Measurements from ENCODE around the gene GID4. TPM values are rescaled to one million over a fixed set of nuclear protein-coding genes. Genes with fewer than 3 reads are reported as not detected.
A peak's percentile ranks its signal among the peaks of the same experiment; 100 is the strongest.

The GID4 gene
- total and polyA plus RNA-seq, 2 of the 13 experiments (the other 11 are each of a cell fraction or from before 2014, with no cell fraction given), result 4.3 to 6.1 TPM

DNA sequence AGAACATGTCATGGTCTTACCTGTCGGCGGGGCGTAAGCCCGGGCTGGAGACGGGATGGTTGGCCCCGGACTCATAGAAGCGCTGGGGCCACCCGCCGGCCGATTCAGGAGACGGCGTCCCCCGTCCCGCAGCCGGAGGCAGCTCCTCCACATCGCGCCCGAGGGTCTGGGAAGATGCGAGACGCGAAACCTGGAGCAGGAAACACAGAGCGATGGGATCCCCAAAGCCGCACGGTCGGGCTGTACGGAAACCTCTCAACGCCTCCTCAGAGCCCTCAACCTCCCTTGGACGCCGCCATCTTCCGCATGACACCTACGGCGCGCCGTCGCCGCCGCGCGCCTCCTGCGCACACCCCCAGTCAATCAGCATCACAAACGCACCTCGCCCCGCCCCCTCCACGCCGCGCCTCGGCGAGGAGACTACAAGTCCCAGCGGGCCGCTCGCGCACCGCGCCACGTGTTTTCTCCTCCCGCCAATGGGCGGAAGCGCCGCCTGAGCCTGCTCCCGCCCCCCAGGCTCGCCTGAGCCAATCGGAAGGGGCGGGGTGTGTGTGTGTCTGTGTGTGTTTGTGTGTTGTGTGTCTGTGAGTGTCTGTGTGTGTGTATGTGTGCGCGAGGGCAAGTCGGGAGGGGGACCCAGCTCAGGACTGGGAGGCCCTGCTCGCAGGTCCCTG is at the start of gene GID4, which contains the start of gene ATPAF2 (continued):
- TF ChIP-seq, protein P1, sequence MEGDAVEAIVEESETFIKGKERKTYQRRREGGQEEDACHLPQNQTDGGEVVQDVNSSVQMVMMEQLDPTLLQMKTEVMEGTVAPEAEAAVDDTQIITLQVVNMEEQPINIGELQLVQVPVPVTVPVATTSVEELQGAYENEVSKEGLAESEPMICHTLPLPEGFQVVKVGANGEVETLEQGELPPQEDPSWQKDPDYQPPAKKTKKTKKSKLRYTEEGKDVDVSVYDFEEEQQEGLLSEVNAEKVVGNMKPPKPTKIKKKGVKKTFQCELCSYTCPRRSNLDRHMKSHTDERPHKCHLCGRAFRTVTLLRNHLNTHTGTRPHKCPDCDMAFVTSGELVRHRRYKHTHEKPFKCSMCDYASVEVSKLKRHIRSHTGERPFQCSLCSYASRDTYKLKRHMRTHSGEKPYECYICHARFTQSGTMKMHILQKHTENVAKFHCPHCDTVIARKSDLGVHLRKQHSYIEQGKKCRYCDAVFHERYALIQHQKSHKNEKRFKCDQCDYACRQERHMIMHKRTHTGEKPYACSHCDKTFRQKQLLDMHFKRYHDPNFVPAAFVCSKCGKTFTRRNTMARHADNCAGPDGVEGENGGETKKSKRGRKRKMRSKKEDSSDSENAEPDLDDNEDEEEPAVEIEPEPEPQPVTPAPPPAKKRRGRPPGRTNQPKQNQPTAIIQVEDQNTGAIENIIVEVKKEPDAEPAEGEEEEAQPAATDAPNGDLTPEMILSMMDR (CRISPR knock-in tag; IDR thresholded peaks at IDR 0.05), result peak; percentile 40
- TF ChIP-seq, protein P2, sequence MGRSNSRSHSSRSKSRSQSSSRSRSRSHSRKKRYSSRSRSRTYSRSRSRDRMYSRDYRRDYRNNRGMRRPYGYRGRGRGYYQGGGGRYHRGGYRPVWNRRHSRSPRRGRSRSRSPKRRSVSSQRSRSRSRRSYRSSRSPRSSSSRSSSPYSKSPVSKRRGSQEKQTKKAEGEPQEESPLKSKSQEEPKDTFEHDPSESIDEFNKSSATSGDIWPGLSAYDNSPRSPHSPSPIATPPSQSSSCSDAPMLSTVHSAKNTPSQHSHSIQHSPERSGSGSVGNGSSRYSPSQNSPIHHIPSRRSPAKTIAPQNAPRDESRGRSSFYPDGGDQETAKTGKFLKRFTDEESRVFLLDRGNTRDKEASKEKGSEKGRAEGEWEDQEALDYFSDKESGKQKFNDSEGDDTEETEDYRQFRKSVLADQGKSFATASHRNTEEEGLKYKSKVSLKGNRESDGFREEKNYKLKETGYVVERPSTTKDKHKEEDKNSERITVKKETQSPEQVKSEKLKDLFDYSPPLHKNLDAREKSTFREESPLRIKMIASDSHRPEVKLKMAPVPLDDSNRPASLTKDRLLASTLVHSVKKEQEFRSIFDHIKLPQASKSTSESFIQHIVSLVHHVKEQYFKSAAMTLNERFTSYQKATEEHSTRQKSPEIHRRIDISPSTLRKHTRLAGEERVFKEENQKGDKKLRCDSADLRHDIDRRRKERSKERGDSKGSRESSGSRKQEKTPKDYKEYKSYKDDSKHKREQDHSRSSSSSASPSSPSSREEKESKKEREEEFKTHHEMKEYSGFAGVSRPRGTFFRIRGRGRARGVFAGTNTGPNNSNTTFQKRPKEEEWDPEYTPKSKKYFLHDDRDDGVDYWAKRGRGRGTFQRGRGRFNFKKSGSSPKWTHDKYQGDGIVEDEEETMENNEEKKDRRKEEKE (IDR thresholded peaks at IDR 0.05), result no peak
- TF ChIP-seq YEATS2 (CRISPR knock-in tag; IDR thresholded peaks at IDR 0.05; ENCODE audit: borderline replicate concordance) (peak; percentile 82; the same call in 1 of the 2 replicates), ARNT (IDR thresholded peaks at IDR 0.05) (no peak), ZNF747 (CRISPR knock-in tag; IDR thresholded peaks at IDR 0.05; ENCODE audit: borderline replicate concordance) (no peak), REXO4 (CRISPR knock-in tag; IDR thresholded peaks at IDR 0.05; ENCODE audit: borderline replicate concordance) (no peak), SRSF9 (IDR thresholded peaks at IDR 0.05; ENCODE audit: borderline replicate concordance, insufficient read depth, low read depth, low read length, poor library complexity, severe bottlenecking) (no peak), XRCC5 (optimal IDR thresholded peaks at IDR 0.05; ENCODE audit: low read length) (peak; percentile 60), CAMTA2 (CRISPR knock-in tag; IDR thresholded peaks at IDR 0.05; ENCODE audit: borderline replicate concordance) (peak; percentile 86; the same call in 1 of the 2 replicates), MED13 (CRISPR knock-in tag; IDR thresholded peaks at IDR 0.05) (peak; percentile 62; the same call in 1 of the 2 replicates), ZNF468 (CRISPR knock-in tag; IDR thresholded peaks at IDR 0.05) (no peak)
- TF ChIP-seq, protein P3, sequence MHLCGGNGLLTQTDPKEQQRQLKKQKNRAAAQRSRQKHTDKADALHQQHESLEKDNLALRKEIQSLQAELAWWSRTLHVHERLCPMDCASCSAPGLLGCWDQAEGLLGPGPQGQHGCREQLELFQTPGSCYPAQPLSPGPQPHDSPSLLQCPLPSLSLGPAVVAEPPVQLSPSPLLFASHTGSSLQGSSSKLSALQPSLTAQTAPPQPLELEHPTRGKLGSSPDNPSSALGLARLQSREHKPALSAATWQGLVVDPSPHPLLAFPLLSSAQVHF (CRISPR knock-in tag; IDR thresholded peaks at IDR 0.05), result peak; percentile 76; the same call in 1 of the 2 replicates
- TF ChIP-seq, protein P4, sequence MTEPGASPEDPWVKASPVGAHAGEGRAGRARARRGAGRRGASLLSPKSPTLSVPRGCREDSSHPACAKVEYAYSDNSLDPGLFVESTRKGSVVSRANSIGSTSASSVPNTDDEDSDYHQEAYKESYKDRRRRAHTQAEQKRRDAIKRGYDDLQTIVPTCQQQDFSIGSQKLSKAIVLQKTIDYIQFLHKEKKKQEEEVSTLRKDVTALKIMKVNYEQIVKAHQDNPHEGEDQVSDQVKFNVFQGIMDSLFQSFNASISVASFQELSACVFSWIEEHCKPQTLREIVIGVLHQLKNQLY (CRISPR knock-in tag; IDR thresholded peaks at IDR 0.05), result peak; percentile 37; the same call in 1 of the 2 replicates
- TF ChIP-seq, protein P5, sequence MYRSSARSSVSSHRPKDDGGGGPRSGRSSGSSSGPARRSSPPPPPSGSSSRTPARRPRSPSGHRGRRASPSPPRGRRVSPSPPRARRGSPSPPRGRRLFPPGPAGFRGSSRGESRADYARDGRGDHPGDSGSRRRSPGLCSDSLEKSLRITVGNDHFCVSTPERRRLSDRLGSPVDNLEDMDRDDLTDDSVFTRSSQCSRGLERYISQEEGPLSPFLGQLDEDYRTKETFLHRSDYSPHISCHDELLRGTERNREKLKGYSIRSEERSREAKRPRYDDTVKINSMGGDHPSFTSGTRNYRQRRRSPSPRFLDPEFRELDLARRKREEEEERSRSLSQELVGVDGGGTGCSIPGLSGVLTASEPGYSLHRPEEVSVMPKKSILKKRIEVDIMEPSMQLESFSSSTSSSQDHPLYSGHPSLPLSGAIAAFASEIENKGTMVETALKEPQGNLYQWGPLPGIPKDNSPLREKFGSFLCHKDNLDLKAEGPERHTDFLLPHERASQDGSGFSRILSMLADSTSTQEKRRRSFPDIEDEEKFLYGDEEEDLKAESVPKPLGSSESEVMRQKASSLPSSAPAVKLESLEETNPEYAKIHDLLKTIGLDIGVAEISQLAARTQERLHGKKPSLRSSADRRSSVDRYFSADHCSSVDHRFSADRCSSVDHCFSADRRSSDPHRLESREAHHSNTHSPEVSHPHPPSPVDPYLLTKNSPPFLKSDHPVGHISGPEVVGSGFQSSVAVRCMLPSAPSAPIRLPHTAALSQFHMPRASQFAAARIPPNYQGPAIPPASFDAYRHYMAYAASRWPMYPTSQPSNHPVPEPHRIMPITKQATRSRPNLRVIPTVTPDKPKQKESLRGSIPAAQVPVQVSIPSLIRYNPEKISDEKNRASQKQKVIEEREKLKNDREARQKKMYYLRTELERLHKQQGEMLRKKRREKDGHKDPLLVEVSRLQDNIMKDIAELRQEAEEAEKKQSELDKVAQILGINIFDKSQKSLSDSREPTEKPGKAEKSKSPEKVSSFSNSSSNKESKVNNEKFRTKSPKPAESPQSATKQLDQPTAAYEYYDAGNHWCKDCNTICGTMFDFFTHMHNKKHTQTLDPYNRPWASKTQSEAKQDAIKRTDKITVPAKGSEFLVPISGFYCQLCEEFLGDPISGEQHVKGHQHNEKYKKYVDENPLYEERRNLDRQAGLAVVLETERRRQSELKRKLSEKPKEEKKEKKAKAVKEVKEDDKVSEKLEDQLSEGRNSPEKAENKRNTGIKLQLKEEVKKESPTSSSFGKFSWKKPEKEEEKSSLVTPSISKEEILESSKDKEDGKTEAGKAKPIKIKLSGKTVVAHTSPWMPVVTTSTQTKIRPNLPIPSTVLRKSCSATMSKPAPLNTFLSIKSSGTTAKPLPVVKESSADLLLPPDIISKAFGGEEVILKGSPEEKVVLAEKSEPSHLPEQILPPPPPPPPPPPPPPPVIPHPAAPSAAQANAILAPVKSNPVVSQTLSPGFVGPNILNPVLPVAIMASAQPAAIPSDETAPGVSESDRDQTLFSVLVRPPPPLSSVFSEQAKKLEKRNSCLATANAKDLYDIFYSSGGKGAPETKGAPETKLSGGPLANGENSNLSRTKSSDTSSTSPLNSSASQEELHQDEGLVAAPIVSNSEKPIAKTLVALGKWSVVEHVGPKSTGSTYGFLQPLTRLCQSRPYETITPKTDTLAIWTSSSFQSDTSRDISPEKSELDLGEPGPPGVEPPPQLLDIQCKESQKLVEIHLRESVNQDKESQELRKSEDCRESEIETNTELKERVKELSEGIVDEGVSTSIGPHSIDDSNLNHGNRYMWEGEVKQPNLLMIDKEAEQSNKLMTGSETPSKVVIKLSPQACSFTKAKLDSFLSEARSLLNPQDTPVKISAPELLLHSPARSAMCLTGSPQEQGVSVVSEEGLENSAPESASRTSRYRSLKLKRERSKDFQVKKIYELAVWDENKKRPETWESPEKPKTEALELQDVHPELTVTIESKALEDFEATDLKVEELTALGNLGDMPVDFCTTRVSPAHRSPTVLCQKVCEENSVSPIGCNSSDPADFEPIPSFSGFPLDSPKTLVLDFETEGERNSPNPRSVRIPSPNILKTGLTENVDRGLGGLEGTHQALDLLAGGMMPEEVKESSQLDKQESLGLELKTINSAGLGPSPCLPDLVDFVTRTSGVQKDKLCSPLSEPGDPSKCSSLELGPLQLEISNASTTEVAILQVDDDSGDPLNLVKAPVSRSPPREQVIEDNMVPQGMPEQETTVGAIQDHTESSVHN (CRISPR knock-in tag; IDR thresholded peaks at IDR 0.05), result peak; percentile 83; the same call in 1 of the 2 replicates

Data from HepG2 (cell line).